GM23338 (cell line): ENCODE results near the gene FGF4. TPM values are rescaled to one million over a fixed set of nuclear protein-coding genes. Genes with fewer than 3 reads are reported as not detected.

ENCODE experiments used
- ATAC-seq: fragments of 200-7000 bp; cut with Tn5 transposase; 3 replicates; pipeline ENCODE4 v1.9.1; 2020
- DNase-seq: peaks from one replicate; pipeline ENCODE4 v3.0.0-alpha.2; 2015; ENCODE audit warnings: low spot score
- H2AFZ ChIP-seq: fragments of 200-600 bp; sonication (generic); 2 replicates; pipeline ENCODE4 v1.8.0; 2016; ENCODE audit warnings: antibody characterized with exemption, mild to moderate bottlenecking, moderate library complexity
- H3F3A ChIP-seq: fragments of 200-600 bp; sonication (generic); replicated peaks from 2 replicates; pipeline ENCODE4 v1.8.0; 2017; ENCODE audit warnings: antibody characterized with exemption, mixed run types, low read depth
- H3K27ac ChIP-seq: fragments of 200-600 bp; sonication (generic); 2 replicates; pipeline ENCODE4 v1.6.1; 2016; ENCODE audit warnings: low read depth
- H3K27me3 ChIP-seq: fragments of 200-600 bp; sonication (generic); 2 replicates; pipeline ENCODE4 v1.8.0; 2016; ENCODE audit warnings: mild to moderate bottlenecking, mixed run types, moderate library complexity; ENCODE audit not compliant: insufficient read depth
- H3K36me3 ChIP-seq: fragments of 200-600 bp; sonication (generic); 2 replicates; pipeline ENCODE4 v1.8.0; 2016; ENCODE audit warnings: mild to moderate bottlenecking; ENCODE audit not compliant: insufficient read depth
- H3K4me1 ChIP-seq: fragments of 200-600 bp; sonication (generic); 2 replicates; pipeline ENCODE4 v1.8.0; 2016; ENCODE audit warnings: mild to moderate bottlenecking, moderate library complexity; ENCODE audit not compliant: insufficient read depth
- H3K4me2 ChIP-seq: fragments of 200-600 bp; sonication (generic); 2 replicates; pipeline ENCODE4 v1.7.1; 2017; ENCODE audit warnings: mixed run types
- H3K4me3 ChIP-seq: fragments of 200-600 bp; sonication (generic); 2 replicates; pipeline ENCODE4 v1.6.1; 2016; ENCODE audit warnings: mixed run types
- H3K79me2 ChIP-seq: fragments of 200-600 bp; sonication (generic); replicated peaks from 2 replicates; pipeline ENCODE4 v1.8.0; 2017; ENCODE audit warnings: mild to moderate bottlenecking; ENCODE audit not compliant: insufficient read depth
- H3K9me2 ChIP-seq: fragments of 200-600 bp; sonication (generic); 2 replicates; pipeline ENCODE4 v1.8.0; 2017; ENCODE audit not compliant: insufficient read depth
- H4K20me1 ChIP-seq: fragments of 200-600 bp; sonication (generic); replicated peaks from 2 replicates; pipeline ENCODE4 v1.8.0; 2017; ENCODE audit warnings: mild to moderate bottlenecking; ENCODE audit not compliant: insufficient read depth
- H3K27ac Mint-ChIP-seq: 2 replicates; pipeline ENCODE4 v1.8.0; 2020; ENCODE audit warnings: inconsistent platforms, mild to moderate bottlenecking, moderate library complexity, mixed read lengths
- H3K27me3 Mint-ChIP-seq: 3 replicates; pipeline ENCODE4 v1.8.0; 2022; ENCODE audit warnings: low read depth, mild to moderate bottlenecking, moderate library complexity, mixed read lengths, inconsistent platforms; ENCODE audit not compliant: insufficient read depth, poor library complexity
- H3K36me3 Mint-ChIP-seq: 3 replicates; pipeline ENCODE4 v1.8.0; 2021; ENCODE audit warnings: low read depth, mild to moderate bottlenecking, inconsistent platforms, moderate library complexity, mixed read lengths
- H3K4me1 Mint-ChIP-seq: 3 replicates; pipeline ENCODE4 v1.8.0; 2020; ENCODE audit warnings: mild to moderate bottlenecking, inconsistent platforms, mixed read lengths
- H3K4me3 Mint-ChIP-seq: 3 replicates; pipeline ENCODE4 v1.8.0; 2021; ENCODE audit warnings: moderate library complexity, mild to moderate bottlenecking, inconsistent platforms, mixed read lengths
- H3K9me3 Mint-ChIP-seq: 3 replicates; pipeline ENCODE4 v1.8.0; 2020; ENCODE audit warnings: moderate library complexity, mild to moderate bottlenecking, inconsistent platforms, mixed read lengths
- CREB1 ChIP-seq: fragments of 250-450 bp; sonication (Bioruptor Pico); IDR thresholded peaks from 2 replicates; pipeline ENCODE4 v1.5.0; 2020; ENCODE audit warnings: low read depth, mild to moderate bottlenecking, moderate library complexity
- EZH2 ChIP-seq: fragments of 200-600 bp; sonication (generic); IDR thresholded peaks from one replicate; pipeline ENCODE4 v1.8.0; 2017; ENCODE audit warnings: antibody characterized with exemption, mild to moderate bottlenecking, low read depth; ENCODE audit not compliant: unreplicated experiment
- EZH2phosphoT487 ChIP-seq: fragments of 200-600 bp; sonication (generic); IDR thresholded peaks from one replicate; pipeline ENCODE4 v1.8.1; 2018; ENCODE audit warnings: antibody characterized with exemption; ENCODE audit not compliant: unreplicated experiment
- JUNB ChIP-seq: IDR thresholded peaks from one replicate; pipeline ENCODE4 v1.6.1; 2016; ENCODE audit warnings: antibody characterized with exemption; ENCODE audit not compliant: unreplicated experiment
- NANOG ChIP-seq: IDR thresholded peaks from 2 replicates; pipeline ENCODE4 v1.6.1; 2016; ENCODE audit warnings: antibody characterized with exemption, borderline replicate concordance
- POLR2AphosphoS5 ChIP-seq: IDR thresholded peaks from 2 replicates; pipeline ENCODE4 v1.6.1; 2016; ENCODE audit warnings: antibody characterized with exemption, low read depth
- REST ChIP-seq: IDR thresholded peaks from one replicate; pipeline ENCODE4 v1.6.1; 2018; ENCODE audit warnings: antibody characterized with exemption; ENCODE audit not compliant: unreplicated experiment
- STAT1 ChIP-seq: IDR thresholded peaks from one replicate; pipeline ENCODE4 v1.6.1; 2016; ENCODE audit warnings: antibody characterized with exemption; ENCODE audit not compliant: unreplicated experiment
- ZNF114 ChIP-seq: fragments of 250-450 bp; sonication (Bioruptor Pico); IDR thresholded peaks from 2 replicates; pipeline ENCODE4 v1.5.0; 2020; ENCODE audit warnings: mild to moderate bottlenecking, moderate library complexity
- ZNF331 ChIP-seq: fragments of 250-450 bp; sonication (Bioruptor Pico); IDR thresholded peaks from 2 replicates; pipeline ENCODE4 v1.5.0; 2020; ENCODE audit warnings: low read depth, mild to moderate bottlenecking, moderate library complexity
- polyA plus RNA-seq: library from polyadenylated mRNA; unstranded; fragments of >200 nt; fragmentation: Nextera tagmentation; extraction: Ambion mirVana; gene quantifications from 2 replicates; pipeline ENCODE4 v1.2.1, GENCODE V29; 2016
- total RNA-seq: library from RNA; depleted of rRNA; stranded (reverse); fragments of >200 nt; shearing (Covaris generic); gene quantifications from 2 replicates; pipeline ENCODE4 v1.2.3, GENCODE V29; 2014
- TF ChIP-seq, protein P1 (sequence below): IDR thresholded peaks from 2 replicates; pipeline ENCODE4 v1.6.1; 2016; ENCODE audit warnings: antibody characterized with exemption
- TF ChIP-seq, protein P2 (sequence below), 2 experiments: fragments of 200-600 bp in 1 of 2; sonication (generic) in 1 of 2; conservative IDR thresholded peaks; 2 replicates each; pipeline versions ENCODE4 v1.5.1 to v1.6.1; 2016 to 2017; ENCODE audit warnings: antibody characterized with exemption in 2 of 2, low read depth in 2 of 2, mild to moderate bottlenecking in 2 of 2, moderate library complexity in 1 of 2
- TF ChIP-seq, protein P3 (sequence below): fragments of 250-450 bp; sonication (Bioruptor Pico); IDR thresholded peaks from 2 replicates; pipeline ENCODE4 v1.5.0; 2020; ENCODE audit warnings: mild to moderate bottlenecking, moderate library complexity

FGF4 gene
- total and polyA plus RNA-seq, 2 experiments from 2014 or later: 4.8 to 13.1 TPM

- H2AFZ ChIP-seq: peak overlapping the region; percentile 56; the same call in 1 of the 2 replicates
- no peaks in the 10 kb centered on the region for H3K79me2 ChIP-seq
- H3K4me1 ChIP-seq: no peaks in the 10 kb centered on the region; the same call in 1 of the 2 replicates
- Mint-ChIP-seq H3K27me3 (peaks cover 6% of the 10 kb centered on the region), H3K27ac (no peak overlapping the region), H3K4me3 (no peak overlapping the region), H3K36me3 (no peaks in the 10 kb centered on the region), H3K4me1 (peaks cover 3% of the 10 kb centered on the region), H3K9me3 (no peaks in the 10 kb centered on the region)
- no peaks in the 10 kb centered on the region for H3K36me3 ChIP-seq
- no peak overlapping the region for H3K27ac ChIP-seq
- ATAC-seq (no peak), DNase-seq (no peak)
- no peak overlapping the region for H3K4me2 ChIP-seq
- H3K9me2 ChIP-seq: no peaks in the 10 kb centered on the region
- TF ChIP-seq JUNB (no peak), STAT1 (no peak), ZNF331 (CRISPR knock-in tag) (no peak), EZH2 (no peak), ZNF114 (CRISPR knock-in tag) (no peak), REST (no peak), POLR2AphosphoS5 (no peak), CREB1 (no peak), EZH2phosphoT487 (no peak), NANOG (no peak)
- TF ChIP-seq, protein P1, sequence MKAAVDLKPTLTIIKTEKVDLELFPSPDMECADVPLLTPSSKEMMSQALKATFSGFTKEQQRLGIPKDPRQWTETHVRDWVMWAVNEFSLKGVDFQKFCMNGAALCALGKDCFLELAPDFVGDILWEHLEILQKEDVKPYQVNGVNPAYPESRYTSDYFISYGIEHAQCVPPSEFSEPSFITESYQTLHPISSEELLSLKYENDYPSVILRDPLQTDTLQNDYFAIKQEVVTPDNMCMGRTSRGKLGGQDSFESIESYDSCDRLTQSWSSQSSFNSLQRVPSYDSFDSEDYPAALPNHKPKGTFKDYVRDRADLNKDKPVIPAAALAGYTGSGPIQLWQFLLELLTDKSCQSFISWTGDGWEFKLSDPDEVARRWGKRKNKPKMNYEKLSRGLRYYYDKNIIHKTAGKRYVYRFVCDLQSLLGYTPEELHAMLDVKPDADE: no peak
- TF ChIP-seq, protein P2, sequence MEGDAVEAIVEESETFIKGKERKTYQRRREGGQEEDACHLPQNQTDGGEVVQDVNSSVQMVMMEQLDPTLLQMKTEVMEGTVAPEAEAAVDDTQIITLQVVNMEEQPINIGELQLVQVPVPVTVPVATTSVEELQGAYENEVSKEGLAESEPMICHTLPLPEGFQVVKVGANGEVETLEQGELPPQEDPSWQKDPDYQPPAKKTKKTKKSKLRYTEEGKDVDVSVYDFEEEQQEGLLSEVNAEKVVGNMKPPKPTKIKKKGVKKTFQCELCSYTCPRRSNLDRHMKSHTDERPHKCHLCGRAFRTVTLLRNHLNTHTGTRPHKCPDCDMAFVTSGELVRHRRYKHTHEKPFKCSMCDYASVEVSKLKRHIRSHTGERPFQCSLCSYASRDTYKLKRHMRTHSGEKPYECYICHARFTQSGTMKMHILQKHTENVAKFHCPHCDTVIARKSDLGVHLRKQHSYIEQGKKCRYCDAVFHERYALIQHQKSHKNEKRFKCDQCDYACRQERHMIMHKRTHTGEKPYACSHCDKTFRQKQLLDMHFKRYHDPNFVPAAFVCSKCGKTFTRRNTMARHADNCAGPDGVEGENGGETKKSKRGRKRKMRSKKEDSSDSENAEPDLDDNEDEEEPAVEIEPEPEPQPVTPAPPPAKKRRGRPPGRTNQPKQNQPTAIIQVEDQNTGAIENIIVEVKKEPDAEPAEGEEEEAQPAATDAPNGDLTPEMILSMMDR (conservative IDR thresholded peaks at IDR 0.05; ENCODE audit: low read depth in 2 of 2): no peak
- TF ChIP-seq, protein P3, sequence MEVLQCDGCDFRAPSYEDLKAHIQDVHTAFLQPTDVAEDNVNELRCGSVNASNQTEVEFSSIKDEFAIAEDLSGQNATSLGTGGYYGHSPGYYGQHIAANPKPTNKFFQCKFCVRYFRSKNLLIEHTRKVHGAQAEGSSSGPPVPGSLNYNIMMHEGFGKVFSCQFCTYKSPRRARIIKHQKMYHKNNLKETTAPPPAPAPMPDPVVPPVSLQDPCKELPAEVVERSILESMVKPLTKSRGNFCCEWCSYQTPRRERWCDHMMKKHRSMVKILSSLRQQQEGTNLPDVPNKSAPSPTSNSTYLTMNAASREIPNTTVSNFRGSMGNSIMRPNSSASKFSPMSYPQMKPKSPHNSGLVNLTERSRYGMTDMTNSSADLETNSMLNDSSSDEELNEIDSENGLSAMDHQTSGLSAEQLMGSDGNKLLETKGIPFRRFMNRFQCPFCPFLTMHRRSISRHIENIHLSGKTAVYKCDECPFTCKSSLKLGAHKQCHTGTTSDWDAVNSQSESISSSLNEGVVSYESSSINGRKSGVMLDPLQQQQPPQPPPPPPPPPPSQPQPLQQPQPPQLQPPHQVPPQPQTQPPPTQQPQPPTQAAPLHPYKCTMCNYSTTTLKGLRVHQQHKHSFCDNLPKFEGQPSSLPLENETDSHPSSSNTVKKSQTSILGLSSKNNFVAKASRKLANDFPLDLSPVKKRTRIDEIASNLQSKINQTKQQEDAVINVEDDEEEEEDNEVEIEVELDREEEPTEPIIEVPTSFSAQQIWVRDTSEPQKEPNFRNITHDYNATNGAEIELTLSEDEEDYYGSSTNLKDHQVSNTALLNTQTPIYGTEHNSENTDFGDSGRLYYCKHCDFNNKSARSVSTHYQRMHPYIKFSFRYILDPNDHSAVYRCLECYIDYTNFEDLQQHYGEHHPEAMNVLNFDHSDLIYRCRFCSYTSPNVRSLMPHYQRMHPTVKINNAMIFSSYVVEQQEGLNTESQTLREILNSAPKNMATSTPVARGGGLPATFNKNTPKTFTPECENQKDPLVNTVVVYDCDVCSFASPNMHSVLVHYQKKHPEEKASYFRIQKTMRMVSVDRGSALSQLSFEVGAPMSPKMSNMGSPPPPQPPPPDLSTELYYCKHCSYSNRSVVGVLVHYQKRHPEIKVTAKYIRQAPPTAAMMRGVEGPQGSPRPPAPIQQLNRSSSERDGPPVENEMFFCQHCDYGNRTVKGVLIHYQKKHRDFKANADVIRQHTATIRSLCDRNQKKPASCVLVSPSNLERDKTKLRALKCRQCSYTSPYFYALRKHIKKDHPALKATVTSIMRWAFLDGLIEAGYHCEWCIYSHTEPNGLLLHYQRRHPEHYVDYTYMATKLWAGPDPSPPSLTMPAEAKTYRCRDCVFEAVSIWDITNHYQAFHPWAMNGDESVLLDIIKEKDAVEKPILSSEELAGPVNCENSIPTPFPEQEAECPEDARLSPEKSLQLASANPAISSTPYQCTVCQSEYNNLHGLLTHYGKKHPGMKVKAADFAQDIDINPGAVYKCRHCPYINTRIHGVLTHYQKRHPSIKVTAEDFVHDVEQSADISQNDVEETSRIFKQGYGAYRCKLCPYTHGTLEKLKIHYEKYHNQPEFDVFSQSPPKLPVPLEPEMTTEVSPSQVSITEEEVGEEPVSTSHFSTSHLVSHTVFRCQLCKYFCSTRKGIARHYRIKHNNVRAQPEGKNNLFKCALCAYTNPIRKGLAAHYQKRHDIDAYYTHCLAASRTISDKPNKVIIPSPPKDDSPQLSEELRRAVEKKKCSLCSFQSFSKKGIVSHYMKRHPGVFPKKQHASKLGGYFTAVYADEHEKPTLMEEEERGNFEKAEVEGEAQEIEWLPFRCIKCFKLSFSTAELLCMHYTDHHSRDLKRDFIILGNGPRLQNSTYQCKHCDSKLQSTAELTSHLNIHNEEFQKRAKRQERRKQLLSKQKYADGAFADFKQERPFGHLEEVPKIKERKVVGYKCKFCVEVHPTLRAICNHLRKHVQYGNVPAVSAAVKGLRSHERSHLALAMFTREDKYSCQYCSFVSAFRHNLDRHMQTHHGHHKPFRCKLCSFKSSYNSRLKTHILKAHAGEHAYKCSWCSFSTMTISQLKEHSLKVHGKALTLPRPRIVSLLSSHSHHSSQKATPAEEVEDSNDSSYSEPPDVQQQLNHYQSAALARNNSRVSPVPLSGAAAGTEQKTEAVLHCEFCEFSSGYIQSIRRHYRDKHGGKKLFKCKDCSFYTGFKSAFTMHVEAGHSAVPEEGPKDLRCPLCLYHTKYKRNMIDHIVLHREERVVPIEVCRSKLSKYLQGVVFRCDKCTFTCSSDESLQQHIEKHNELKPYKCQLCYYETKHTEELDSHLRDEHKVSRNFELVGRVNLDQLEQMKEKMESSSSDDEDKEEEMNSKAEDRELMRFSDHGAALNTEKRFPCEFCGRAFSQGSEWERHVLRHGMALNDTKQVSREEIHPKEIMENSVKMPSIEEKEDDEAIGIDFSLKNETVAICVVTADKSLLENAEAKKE (CRISPR knock-in tag): no peak
- H3K27me3 ChIP-seq: no peaks in the 10 kb centered on the region
- H3K4me3 ChIP-seq: no peak overlapping the region
- H3F3A ChIP-seq: no peaks in the 10 kb centered on the region
- H4K20me1 ChIP-seq: no peaks in the 10 kb centered on the region
Observed at GRCh38 chr11:69788956-69789355, 13.8 kb upstream of the FGF4 start.
